ENCODE data around the gene DST.

Gene DST

DNA sequence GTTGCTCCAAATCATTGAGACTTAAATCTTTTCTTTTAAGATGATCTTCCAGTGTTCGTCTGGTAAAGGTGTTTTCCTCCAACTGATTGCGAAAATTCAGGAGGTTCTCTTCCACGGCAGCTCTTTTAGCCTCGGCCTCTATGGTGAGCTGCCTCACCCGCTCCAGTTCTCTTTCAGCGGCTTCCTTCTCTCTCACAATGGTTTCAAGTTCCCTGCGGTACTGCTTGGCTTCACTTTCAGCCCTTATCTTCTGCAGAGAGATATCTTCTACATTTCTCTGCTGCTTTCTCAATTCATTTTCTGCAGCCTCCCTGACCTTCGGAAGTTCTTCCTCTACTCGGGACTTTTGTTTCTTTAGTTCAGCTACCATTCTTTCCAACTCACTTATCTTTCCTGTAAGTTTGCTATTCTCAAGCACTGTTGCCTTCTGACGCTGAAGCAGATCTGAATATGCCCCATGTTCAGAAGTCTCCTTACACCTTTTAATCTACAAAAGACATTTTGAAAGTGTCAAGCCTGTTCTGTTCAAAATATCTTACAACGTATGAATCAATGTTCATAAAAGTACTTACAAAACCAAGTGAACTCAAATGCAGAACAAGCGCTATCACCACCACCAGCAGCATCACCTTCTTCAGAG lies 22.3 kb downstream of the DST start:
- DNase-seq, result no peak

DNA sequence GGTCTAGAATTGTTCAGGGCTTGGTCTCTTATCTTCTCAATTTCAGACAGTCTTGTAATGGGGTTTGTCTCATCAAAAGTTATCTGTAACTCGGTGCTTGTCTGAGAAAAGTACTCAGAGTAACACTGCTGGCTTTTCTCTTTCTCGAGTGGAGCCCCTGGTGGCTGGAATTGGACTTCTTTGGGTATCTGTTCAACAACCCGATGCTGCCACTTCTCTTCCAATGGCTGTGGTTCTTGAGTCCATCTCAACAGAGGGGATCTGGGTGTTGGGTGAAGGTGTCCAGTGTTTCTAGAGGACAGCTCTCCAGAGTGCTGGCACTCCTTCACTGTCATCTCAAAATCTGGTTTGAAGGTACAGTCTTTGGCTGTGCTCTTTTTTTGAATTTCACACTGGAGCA lies 24.6 kb downstream of the DST start:
- peak in 1 of 2 experiments; percentile 9 for DNase-seq

DNA sequence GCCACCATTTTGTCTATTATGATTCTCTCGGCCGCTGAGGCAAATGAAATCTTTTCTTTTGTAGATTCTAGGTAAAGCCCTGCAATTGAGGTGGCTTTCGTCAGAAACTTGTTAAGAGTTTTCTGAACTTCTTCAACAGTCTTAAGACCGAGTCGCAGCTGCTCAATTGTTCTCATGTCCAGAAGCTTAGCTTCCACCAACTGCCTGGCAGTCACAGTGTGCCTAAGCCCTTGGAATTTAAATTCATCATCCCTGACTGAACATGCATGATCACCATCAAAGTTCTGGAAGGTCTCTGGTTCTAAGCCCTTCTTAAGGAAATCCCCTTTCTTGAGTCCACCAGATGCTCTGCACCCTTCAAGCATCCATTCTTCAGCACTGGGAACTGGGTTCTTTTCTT lies 25.7 kb downstream of the DST start:
- DNase-seq, result no peak

DNA sequence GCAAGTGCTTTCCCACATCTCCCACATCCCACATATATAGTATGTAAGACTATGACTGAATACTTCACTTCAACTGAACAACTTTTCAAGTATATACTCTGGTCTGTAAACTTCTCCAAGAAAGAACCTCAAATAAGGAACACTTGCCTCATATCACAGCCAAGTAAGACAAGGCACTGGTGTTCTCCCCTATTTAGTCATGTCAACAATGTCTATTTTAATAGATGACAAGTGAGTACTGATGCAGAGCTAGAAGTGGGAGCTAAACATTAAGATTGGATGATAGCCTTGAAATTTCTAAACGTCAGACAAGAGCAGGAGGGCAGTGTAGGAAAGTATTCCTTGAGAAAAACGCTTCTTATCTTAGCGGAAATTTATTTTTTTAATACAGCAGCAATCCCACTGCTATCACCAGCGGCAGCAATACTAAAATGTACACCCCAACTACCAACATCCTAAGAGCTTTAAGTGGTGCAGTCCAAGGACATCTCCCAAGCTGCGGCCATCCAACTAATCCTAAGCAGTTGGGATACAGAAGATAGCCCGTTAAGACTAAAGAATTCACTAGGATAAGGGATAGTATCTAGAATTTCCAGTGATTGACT lies 29.3 kb downstream of the DST start:
- DNase-seq, result no peak

DNA sequence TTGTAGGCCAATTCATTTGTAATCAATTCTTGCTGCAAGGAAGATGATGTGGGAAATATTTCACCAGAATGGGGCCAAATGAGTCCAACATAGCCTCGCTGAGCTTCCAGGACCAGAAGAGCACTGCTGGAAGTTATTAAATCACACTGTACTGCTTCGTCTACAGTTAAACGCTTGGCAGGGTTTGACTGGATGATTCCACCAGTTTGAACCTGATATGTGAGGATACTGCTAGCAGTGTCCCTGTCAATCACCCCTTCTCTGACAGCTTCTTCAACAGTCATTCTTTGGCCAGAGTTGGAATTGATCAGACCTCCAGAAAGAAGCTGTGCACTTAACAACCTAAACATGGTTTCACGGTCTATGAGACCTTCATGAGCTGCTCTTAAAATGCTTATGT lies 34.4 kb downstream of the DST start:
- DNase-seq, result no peak

DNA sequence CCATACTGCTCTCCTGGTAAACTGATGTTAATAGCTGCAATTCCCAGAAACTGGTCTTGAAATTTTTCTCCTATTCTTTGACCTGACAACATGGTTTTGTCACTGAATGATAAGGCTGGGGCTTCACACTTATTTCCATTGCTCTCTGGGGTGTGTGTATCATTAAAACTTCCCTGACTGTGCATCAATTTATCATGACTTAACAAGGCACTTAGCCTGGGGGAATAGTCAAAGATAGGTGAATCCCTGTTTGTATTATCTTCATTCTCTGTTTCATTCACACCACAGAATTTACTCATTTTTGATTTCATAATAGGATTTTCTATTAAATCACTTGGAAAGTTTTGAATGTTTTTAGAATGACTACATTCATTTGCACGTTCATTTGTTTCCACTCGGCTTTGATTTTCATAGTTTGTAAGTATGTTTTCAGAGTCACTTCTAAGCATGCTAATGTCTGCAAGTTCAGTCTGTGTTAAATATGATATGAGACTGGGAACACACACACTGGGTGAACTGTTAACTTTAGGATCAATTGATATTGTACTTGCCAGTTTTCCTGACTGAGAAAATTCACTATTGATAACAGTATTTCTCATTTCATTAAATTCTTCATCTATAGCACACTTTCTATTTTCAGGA lies 35.5 kb downstream of the DST start:
- DNase-seq, result no peak

DNA sequence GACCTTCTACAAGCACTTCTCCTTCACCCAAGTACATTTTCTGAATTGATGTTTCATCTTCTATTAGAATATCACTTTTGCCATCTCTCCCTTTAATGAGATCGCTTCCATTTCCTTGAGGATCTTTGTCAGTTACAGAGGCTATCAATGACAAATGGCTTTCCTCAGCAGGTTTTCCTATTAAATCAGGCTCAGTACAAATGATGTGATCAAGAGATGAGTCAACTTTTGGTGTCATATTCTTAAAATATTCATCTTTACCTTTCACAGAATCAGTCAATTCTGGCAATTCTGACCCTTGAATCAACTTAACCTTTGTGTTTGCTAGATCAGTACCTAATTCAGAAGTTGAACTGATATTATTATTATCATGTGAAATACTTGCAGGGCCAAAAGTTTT lies 37.3 kb downstream of the DST start:
- DNase-seq, result no peak

DNA sequence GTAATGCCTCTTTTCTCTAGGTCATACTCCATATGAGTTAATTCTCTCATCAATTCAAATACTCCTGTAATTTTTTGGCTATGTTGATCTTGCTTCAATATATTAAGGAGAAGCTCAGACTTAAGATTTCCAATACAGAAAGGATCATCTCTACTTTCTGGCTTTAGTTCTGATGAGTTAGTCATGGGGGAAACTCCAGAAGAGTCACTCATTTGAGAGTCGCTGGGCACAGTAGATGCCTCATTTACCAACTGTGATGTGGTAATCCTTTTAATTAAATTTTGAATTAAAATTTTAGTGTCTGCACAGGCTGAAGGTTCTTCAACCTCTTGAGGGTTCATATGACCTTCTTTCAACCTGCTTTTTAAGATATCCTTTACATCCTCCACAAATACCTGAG lies 38.5 kb downstream of the DST start:
- DNase-seq, result no peak

DNA sequence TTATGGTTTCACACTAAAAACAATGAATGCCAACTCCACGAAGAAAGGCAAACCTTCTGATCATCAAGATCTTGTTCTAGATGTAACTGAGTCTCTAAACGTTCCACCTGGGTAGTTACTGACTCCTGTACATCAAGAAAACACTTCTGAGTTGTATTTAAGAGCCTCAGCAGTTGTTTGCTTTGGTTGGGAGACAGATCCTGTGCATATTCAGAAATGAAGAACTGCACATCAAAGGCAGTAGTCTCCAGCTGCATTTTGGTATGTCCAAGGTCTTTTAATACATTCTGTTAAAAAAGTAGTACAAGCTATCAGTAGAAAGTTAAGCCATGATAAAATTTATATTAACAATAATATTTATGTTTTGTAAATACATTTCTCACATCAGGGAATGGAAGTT lies 41.3 kb downstream of the DST start:
- no peak for DNase-seq

DNA sequence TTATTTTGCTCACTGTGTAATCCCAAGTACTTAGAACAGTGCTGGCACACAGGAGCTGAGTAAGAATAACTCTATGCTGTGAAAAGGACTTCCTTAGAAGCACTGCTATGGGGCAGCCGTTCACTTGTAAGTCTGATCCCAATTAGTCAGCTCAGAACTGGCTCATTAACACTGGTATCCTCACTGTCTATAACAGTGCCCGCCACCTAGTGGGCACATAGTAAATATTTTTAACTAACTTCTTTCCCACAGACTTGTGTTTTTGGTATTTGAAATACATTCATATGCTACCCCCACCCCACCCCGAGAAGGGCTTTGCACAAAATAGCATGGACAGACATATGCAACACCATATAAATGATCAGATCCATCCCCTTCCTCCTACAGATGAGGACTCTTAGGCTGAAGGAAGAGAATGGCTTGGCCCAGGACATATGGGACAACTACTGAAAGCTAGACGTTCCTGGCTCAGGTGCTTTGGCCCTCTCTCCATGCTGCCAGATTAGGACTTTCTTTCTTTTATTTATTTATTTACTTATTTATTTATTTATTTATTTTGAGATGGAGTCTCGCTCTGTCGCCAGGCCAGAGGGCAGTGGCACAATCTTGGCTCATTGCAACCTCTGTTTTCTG lies 47.1 kb downstream of the DST start:
- peak; percentile 72 to 73 for DNase-seq

DNA sequence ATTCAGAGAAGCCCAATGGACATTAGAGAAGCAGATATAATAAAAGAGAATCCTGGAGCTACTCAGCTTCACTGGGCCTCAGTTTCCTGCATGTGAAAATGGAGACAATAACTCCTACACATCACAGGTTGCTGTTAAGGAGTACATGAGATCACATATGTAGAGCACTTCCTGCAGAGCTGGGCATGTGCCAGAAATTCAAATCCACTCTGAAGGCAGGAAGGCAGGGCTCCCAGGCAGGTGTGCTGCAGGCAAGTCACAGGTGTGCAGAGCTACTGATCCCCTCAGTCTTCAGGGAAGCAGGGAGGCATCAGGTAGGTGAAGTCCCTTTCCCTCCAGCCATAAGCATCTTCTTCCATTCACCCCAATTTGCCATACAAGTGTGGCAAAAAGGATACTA lies 48.0 kb downstream of the DST start:
- DNase-seq, result no peak

DNA sequence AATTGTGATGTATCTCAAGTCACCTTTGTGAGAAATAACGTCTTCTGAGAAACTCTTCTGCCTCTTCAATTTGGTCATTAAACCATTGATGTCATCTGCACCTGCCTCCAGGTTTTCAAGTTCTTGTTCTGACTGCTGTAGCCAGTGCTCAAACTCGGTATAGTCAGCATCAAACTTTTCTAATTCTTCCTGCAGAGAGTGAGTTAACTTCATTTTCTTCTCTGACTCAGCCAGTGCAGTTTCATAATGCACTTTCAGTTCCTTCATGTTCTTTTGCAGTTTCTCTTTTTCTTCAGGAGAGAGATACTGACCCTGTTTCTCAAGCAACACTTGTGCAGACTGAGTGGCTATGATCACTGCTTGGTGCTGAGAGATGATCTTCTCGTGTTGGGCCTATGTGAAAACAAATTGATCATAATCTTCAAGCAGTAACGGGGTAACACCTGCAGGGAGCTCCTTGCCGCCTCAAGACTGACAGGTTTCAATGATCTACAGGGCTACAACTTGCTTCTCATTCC lies 48.8 kb downstream of the DST start:
- no peak for DNase-seq

DNA sequence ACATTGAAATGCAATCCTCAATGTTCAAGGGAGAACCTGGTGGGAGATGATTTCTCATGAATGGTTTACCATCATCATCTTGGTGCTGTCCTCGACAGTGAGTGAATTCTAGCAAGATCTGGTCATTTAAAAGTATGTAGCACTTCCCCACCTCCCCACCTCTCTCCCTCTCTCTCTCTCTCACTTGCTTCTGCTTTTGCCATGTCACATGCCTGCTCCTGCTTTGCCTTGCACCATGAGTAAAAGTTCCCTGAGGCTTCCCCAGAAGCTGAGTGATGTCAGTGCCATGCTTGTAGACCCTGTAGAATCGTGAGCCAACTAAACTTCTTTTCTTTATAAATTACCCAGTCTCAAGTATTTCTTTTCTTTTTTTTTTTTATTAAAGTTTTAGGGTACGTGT lies 60.5 kb downstream of the DST start:
- peak in 1 of 2 experiments; percentile 1 for DNase-seq

DNA sequence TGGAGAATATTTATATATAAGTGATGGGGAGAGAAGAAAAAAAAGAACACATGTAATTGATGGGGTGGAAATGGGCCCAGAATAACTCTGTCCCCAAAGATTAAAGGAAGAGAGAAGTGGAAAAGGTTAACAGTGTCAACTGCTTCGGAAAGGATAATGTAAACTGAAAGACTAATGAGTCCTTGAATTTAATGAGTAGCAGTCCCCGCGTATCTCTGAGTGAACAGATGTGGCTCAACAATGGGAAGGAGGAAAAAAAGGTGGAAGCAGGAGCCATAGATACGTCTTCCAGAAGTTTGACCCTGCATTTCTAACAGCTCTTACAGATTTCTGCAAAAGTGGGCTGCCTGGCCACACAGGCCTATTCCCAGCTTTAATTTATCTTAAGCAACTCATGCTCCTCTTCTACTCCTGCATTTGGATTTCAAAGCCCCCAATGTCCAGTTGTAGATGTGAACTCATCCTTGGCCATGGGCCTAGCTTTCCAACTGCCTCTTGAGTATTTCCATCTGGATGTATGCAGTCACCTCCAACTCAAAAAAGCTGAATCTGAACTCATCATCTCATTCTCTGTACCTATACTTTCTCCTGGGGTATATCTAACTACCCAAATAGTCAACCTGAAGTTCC lies 61.3 kb downstream of the DST start:
- no peak for DNase-seq

DNA sequence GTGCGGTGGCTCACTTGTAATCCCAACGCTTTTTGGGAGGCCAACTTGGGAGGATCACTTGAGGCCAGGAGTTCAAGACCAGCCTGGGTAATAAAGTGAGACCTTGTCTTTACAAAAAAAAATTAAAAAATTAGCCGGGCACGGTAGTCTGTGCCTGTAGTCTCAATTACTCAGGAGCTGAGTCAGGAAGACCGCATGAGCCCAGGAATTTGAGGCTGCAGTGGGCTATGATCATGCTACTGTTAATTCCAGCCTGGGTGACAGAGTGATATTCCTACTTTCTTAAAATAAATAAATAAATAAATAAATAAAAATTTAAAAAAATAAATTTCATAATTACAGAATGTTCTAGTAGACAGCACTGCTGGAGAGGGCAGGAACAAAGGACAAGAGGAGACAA lies 62.4 kb downstream of the DST start:
- no peak for DNase-seq

DNA sequence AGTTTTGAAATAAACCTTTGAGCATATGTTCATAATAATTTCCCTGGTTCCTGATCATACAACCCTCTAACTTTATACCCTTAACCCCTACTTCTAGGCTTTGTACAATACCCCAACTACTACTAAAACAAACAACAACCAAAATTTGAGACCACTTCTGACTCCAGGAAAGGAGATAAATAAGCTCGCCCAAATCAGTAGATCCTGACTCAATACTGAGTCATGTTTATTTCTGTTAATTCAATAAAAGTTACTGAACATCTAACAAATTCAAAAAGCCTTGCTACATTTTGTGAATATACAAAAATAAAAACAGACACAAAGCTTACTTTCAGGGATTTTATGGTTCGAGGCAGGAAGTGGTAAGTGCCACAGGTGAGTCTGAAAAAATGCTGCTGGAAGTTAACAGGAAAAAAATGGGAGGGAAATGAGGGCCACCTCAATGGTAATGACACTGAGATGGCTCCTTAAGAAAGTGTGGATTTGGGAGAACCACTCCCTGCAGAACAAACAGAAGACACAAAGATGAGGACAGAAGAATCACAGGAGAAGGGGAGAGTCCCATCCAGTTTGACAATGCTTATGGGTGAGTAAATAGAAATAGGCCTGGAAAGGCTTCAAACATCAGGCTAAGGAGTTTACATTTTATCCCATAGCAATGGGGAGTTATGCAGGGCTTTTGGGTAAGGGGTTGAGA lies 63.4 kb downstream of the DST start:
- DNase-seq, result no peak

DNA sequence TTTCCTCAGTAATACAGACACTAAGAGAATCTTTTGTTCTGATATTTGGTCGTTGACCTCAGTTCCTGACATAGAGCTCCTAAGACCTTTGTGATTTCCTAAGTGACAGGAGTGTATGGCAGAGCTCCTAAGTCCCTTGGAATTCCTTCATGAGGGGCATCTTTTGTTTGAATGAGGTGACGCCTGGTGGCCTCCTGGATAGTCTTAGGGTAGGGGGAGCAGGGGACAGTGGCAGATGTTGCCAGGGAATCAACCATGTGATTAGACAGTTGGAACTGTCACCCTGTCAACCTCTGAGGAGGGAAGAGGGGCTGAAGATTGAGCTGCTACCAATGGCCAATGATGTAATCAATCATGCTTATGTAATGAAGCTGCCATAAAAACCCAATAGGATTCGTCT lies 67.0 kb downstream of the DST start:
- no peak for DNase-seq

DNA sequence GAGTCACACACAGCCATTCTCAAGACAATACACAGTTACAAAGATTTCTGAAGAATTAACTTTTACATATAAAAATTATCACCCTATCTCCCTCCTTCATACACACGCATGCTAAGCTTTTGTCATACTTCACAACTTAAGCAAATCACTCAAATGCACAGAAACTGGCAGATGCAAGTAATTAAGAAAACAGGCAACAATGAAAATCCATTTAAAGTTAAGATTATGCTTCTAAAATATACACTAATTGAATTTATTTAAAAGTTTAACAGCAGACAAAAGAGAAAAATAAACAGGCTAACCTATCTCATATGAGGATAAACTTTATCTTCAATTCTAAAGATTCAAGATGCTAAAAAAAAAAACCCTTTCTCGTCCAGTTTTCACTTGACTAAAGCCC lies 68.4 kb downstream of the DST start:
- no peak for DNase-seq

DNA sequence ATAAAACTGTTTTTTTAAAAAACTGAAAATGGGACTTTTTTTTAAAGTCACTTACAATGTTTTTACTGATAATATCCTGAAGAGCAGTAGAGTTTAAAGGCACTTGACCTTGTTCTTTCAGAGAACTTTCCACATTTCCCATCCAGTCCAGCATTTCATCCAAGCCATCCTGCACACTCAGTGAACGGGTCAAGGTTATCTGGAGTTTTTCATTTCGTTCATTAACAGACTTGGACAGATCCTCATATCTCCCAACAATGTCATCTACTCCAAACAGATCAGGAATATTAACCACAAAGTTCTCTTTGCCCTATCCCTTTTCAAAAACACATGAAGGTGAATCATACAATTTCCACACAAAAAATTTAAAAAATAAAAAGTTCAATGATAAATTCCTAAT lies 69.1 kb downstream of the DST start:
- DNase-seq, result no peak

DNA sequence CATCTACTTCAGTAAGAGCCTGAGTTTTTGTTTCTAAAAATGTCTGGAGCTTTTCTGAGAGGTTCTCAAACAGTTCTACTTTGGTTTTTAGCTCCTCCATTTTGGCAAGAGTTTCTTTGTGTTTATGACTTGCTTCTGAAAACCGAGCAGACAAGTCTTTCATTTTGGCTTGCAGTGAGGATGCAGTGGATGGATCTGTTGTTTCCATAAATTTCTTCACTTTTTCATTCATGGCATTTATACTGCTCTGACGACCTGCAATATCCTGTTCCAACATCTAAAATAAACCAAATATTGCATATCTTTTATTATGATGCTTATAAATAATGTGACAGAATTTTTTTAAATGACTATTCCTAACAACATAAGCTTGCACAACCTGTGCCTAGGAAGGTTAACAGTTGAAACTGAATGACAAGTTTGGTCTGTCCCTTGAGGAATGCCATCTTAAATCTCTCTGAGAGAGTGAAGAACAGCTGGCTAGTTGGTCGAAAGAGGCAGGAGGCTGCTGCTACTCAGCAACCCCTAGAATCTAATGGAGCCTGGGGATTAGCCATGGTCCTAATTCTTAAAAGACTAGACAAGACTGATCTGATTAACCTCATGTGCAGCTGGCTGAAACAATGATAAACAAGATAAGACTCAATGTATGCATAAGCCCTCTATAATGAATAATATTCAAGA lies 69.8 kb downstream of the DST start:
- DNase-seq, result no peak

DNA sequence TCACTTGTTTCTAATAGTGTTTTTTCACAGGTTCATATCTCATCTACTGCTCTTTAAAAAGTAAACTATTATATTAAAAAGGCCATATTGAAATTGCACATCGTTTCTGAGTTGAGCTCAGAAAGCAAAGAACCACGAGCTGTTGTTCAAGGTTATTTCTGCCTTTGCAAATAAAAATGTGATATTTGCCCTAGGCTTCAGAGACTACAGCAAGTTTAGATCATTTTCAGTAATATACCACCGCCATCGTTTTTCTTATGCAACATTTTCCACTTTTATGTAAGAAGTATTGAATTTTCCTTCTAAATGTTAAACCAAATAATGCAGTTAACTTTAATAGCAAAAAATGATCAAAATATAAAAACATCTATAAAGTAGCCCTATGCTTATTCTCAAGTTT lies 71.1 kb downstream of the DST start:
- DNase-seq, result no peak

Measured in Kasumi-1 (cell line).